HepG2 (cell line): Measurements from ENCODE around the gene EPHX1. TPM values are rescaled to one million over a fixed set of nuclear protein-coding genes. Genes with fewer than 3 reads are reported as not detected.

Source experiments
- ATAC-seq: fragments of 200-7000 bp; cut with Tn5 transposase; 3 replicates; pipeline ENCODE4 v1.9.1; 2020; ENCODE audit warnings: mild to moderate bottlenecking, moderate library complexity
- BruUV-seq: library from RNA; stranded (reverse); fragments of 400-500 nt; replicated peaks from 2 replicates; lab custom pipeline; 2021; lab: Mats Ljungman, UMichigan
- CTCF ChIA-PET: fragments of 300-600 bp; formaldehyde crosslinking; extraction: SDS; loops from one replicate; lab custom pipeline; 2021; ENCODE audit warnings: low total read pairs, inconsistent platforms, low intra/inter-chr PET ratio; lab: Yijun Ruan, JAX
- POLR2A ChIA-PET: fragments of 350-600 bp; sonication (Branson Sonifier 250); formaldehyde crosslinking; loops from one replicate; lab custom pipeline; 2020; ENCODE audit warnings: antibody characterized with exemption, inconsistent platforms; lab: Yijun Ruan, JAX
- DNase-seq: peaks from one replicate; pipeline ENCODE4 v3.0.0-alpha.2; 2015; ENCODE audit warnings: low spot score
- FAIRE-seq: peaks from 3 replicates; lab custom pipeline; 2011; peaks lifted over from hg19 to GRCh38; lab: Jason Lieb, UNC
- H2AFZ ChIP-seq: one replicate; pipeline ENCODE4 v1.6.1; 2011; ENCODE audit warnings: low read length, inconsistent platforms
- H3K27ac ChIP-seq: fragments of 300-600 bp; 3 replicates; pipeline ENCODE4 v1.8.0; 2011; ENCODE audit warnings: mixed run types, mild to moderate bottlenecking, mixed read lengths, low read length, inconsistent platforms; ENCODE audit not compliant: insufficient read depth; ENCODE audit errors: extremely low read length
- H3K27me3 ChIP-seq, 2 experiments: fragments of 200-600 bp in 1 of 2; 2 replicates in 1 of 2; 3 replicates in 1 of 2; pipeline versions ENCODE4 v1.6.0 to v1.8.0; 2011; ENCODE audit warnings: low read length in 2 of 2, mild to moderate bottlenecking in 2 of 2, moderate library complexity in 2 of 2, inconsistent platforms in 1 of 2; ENCODE audit not compliant: insufficient read depth in 2 of 2, control insufficient read depth in 1 of 2
- H3K36me3 ChIP-seq, 2 experiments: fragments of 200-600 bp in 1 of 2; replicated peaks in 1 of 2; 2 replicates in 1 of 2; 3 replicates in 1 of 2; pipeline versions ENCODE4 v1.5.1 to v1.8.0; 2011; ENCODE audit warnings: low read length in 2 of 2, inconsistent platforms in 1 of 2; ENCODE audit not compliant: insufficient read depth in 2 of 2, control insufficient read depth in 1 of 2
- H3K4me1 ChIP-seq: 2 replicates; pipeline ENCODE4 v1.5.1; 2012; ENCODE audit warnings: low read length, inconsistent platforms; ENCODE audit not compliant: insufficient read depth
- H3K4me2 ChIP-seq: 2 replicates; pipeline ENCODE4 v1.6.0; 2011; ENCODE audit warnings: low read depth, low read length, inconsistent platforms
- H3K4me3 ChIP-seq, 3 experiments: fragments of 200-600 bp in 1 of 3; sonication (generic), shearing (Covaris generic) in 1 of 3; replicated peaks in 1 of 3; 2 replicates each; pipeline ENCODE4 v1.5.1; 2011 to 2016; ENCODE audit warnings: low read length in 3 of 3, inconsistent platforms in 2 of 3, low read depth in 2 of 3, mild to moderate bottlenecking in 2 of 3, control low read depth in 1 of 3, mixed read lengths in 1 of 3; ENCODE audit not compliant: insufficient read depth in 1 of 3
- H3K79me2 ChIP-seq: one replicate; pipeline ENCODE4 v1.6.1; 2011; ENCODE audit warnings: low read length, inconsistent platforms; ENCODE audit not compliant: insufficient read depth
- H3K9ac ChIP-seq: 2 replicates; pipeline ENCODE4 v1.6.0; 2011; ENCODE audit warnings: mild to moderate bottlenecking, low read depth, low read length, inconsistent platforms; ENCODE audit not compliant: insufficient read depth
- H3K9me3 ChIP-seq: 2 replicates; pipeline ENCODE4 v1.5.1; 2012; ENCODE audit warnings: mild to moderate bottlenecking, low read length
- H4K20me1 ChIP-seq: 2 replicates; pipeline ENCODE4 v1.6.0; 2011; ENCODE audit warnings: inconsistent platforms, mild to moderate bottlenecking, low read length, moderate library complexity; ENCODE audit not compliant: insufficient read depth
- ARID5B ChIP-seq: IDR thresholded peaks from 2 replicates; pipeline ENCODE4 v1.4.0; 2020; ENCODE audit warnings: mild to moderate bottlenecking, missing genetic modification reagents
- EP300 ChIP-seq, 3 experiments: sonication (generic) in 1 of 3; formaldehyde crosslinking in 1 of 3; IDR thresholded peaks; 2 replicates each; pipeline versions ENCODE4 v1.5.1 to v1.6.1; 2011 to 2020; ENCODE audit warnings: low read depth in 2 of 3, low read length in 2 of 3, borderline replicate concordance in 1 of 3, improper control_type of control experiment in 1 of 3, mild to moderate bottlenecking in 1 of 3, missing genetic modification reagents in 1 of 3, moderate library complexity in 1 of 3
- FOXO1 ChIP-seq: sonication (generic); formaldehyde crosslinking; IDR thresholded peaks from 2 replicates; pipeline ENCODE4 v1.4.0; 2020; ENCODE audit warnings: missing genetic modification reagents
- HNRNPL ChIP-seq: fragments of 200-400 bp; formaldehyde crosslinking; IDR thresholded peaks from 2 replicates; pipeline ENCODE4 v1.6.1; 2017; ENCODE audit warnings: mild to moderate bottlenecking, low read depth, low read length
- PATZ1 ChIP-seq: sonication (generic); formaldehyde crosslinking; IDR thresholded peaks from 2 replicates; pipeline ENCODE4 v1.4.0; 2020; ENCODE audit warnings: missing genetic modification reagents
- PPARG ChIP-seq: conservative IDR thresholded peaks from 2 replicates; pipeline ENCODE4 v1.6.1; 2016; ENCODE audit warnings: missing biosample characterization, missing genetic modification reagents
- TBX3 ChIP-seq: fragments of 450-650 bp; IDR thresholded peaks from 2 replicates; pipeline ENCODE4 v1.6.1; 2017; ENCODE audit warnings: antibody characterized with exemption, mild to moderate bottlenecking, inconsistent platforms, borderline replicate concordance
- THRA ChIP-seq: sonication (generic); formaldehyde crosslinking; IDR thresholded peaks from 2 replicates; pipeline ENCODE4 v1.4.0; 2020; ENCODE audit warnings: missing genetic modification reagents, borderline replicate concordance
- WGBS: methylation state at CpG from one replicate; pipeline ENCODE4 v1.1.6; 2017; ENCODE audit warnings: low lambda C conversion rate; 5-methylcytosine and 5-hydroxymethylcytosine counted together
- in situ Hi-C: cut with HindIII; loops from 2 replicates; pipeline ENCODE4 v1.10.0; 2017; ENCODE audit warnings: low pct_unique_long_range_greater_than_20kb; ENCODE audit not compliant: extremely low pct_ligation_motif_present
- intact Hi-C: fragments of 100-400 bp; cut with micrococcal nuclease; formaldehyde crosslinking; loops from one replicate; pipeline ENCODE4 v1.10.0; 2022; ENCODE audit not compliant: unreplicated experiment
- polyA plus RNA-seq, 8 experiments: library from polyadenylated mRNA; depleted of rRNA in 3 of 8; stranded (reverse) in 7 of 8; unstranded in 1 of 8; fragments of >200 nt; fragmentation: Illumina TruSeq in 4 of 8; extraction: Trizol in 4 of 8; gene quantifications; 2 replicates each; pipeline versions ENCODE4 v1.2.1 to v1.2.3, GENCODE V29; 2011 to 2016; ENCODE audit warnings: low read depth in 4 of 8, missing spikeins in 1 of 8, mixed read lengths in 1 of 8; ENCODE audit not compliant: insufficient read depth in 1 of 8
- total RNA-seq, 5 experiments: library from RNA; depleted of rRNA; stranded (reverse); fragments of >200 nt; fragmentation: Illumina TruSeq; extraction: Trizol; gene quantifications; 2 replicates each; pipeline ENCODE4 v1.2.3, GENCODE V29; 2016; ENCODE audit warnings: low read depth in 1 of 5

EPHX1 gene
- total and polyA plus RNA-seq, 2 of the 13 experiments (the other 11 are each of a cell fraction or from before 2014, with no cell fraction given), result 27.7 to 36.5 TPM

GRCh38 chr1:225890346-225891228, 80.7 kb downstream of the EPHX1 start:
- peak overlapping the region in 2 of 3 experiments; percentile 29 to 76; a peak in 3 of 6 replicates for H3K4me3 ChIP-seq
- ATAC-seq, result peak; percentile 11
- in situ Hi-C loops, result no loop called here
- peak overlapping the region; percentile 45 for H3K9ac ChIP-seq
- ChIA-PET POLR2A (interaction anchor here (0.5 to 3.7 kb wide), 4 partner anchors 9 to 138 kb away, joined by 3 to 28 read pairs (median 7); partner anchors contain the start of genes PYCR2 and TMEM63A), CTCF (no interaction called here)
- intact Hi-C loops, result no loop called here
- no peaks in the 10 kb centered on the region for H3K79me2 ChIP-seq
- H3K9me3 ChIP-seq, result no peaks in the 10 kb centered on the region
- no TSS peak for BruUV-seq
- no peak for FAIRE-seq
- H3K4me1 ChIP-seq, result peaks cover 63% of the 10 kb centered on the region
- DNase-seq, result peak; percentile 68
- H3K27ac ChIP-seq, result peak overlapping the region; percentile 68
- no peaks in the 10 kb centered on the region for H3K36me3 ChIP-seq
- H4K20me1 ChIP-seq, result no peaks in the 10 kb centered on the region
- no peak overlapping the region for H2AFZ ChIP-seq
- H3K4me2 ChIP-seq, result peak overlapping the region; percentile 83
- H3K27me3 ChIP-seq, result no peaks in the 10 kb centered on the region; a peak in 1 of 5 replicates
- WGBS, result 0% methylated on average over 3 of the region's 6 CpGs
- peak; percentile 64; the same call in 1 of the 2 replicates for TF ChIP-seq PATZ1 (CRISPR knock-in tag)
- TF ChIP-seq THRA, result peak; percentile 63; the same call in 1 of the 2 replicates
- peak; percentile 52; the same call in 1 of the 2 replicates for TF ChIP-seq ARID5B (CRISPR knock-in tag)
- 0 out of 2 replicates have a peak, but pooled peaks have one; percentile 59 for TF ChIP-seq HNRNPL
- TF ChIP-seq EP300 (IDR thresholded peaks at IDR 0.05; ENCODE audit: low read depth in 2 of 2, low read length in 2 of 2), result peak in 1 of 2 experiments; percentile 36; a peak in 1 of 4 replicates
- TF ChIP-seq EP300 (CRISPR knock-in tag; IDR thresholded peaks at IDR 0.05; ENCODE audit: borderline replicate concordance), result 0 out of 2 replicates have a peak, but pooled peaks have one; percentile 29
- TF ChIP-seq PPARG (CRISPR knock-in tag), result peak; percentile 74
- peak; percentile 44; the same call in 1 of the 2 replicates for TF ChIP-seq FOXO1
- no peak for TF ChIP-seq TBX3
